SK-MEL-5 (cell line): ENCODE results near the gene ANKRD13C. TPM values are rescaled to one million over a fixed set of nuclear protein-coding genes. Genes with fewer than 3 reads are reported as not detected.
"Not testable (repeated sequence)": the region's sequence is repeated elsewhere in the genome, so short reads cannot be mapped to it uniquely, and the experiment has no call there.

ENCODE experiments used
- DNase-seq: peaks from one replicate; pipeline ENCODE4 v3.0.0-alpha.2; 2016; ENCODE audit warnings: low read depth, low spot score
- in situ Hi-C: cut with HindIII; loops from 2 replicates; pipeline ENCODE4 v1.10.0; 2016; ENCODE audit warnings: low sequenced_read_pairs, high pct_unique_total_duplicates, low pct_unique_long_range_greater_than_20kb
- total RNA-seq: library from RNA; depleted of rRNA; stranded (reverse); fragments of >200 nt; shearing (Covaris generic); gene quantifications from 2 replicates; pipeline ENCODE4 v1.2.3, GENCODE V29; 2014

Gene ANKRD13C
- total RNA-seq, 1 experiment from 2014 or later: 18.0 TPM

DNA sequence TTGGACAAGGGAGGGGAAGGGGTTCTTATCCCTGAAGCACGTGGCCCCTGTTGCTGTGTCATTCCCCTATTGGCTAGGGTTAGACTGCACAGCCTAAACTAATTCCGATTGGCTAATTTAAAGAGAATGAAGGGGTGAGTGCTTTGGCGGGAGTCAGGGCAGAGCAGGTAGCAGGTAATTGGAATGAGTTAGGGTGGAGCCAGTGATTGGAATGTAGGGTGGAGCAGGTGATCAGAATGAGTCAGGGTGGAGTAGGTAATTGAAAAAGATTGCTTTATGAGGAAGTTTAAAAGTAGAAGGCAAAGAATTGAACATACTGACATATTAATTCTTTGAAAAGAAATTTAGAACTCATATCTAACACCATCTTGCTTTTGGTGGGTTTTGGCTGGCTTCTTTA lies 12.5 kb upstream of the ANKRD13C start:
- DNase-seq, in situ Hi-C loops: not testable (repeated sequence)

DNA sequence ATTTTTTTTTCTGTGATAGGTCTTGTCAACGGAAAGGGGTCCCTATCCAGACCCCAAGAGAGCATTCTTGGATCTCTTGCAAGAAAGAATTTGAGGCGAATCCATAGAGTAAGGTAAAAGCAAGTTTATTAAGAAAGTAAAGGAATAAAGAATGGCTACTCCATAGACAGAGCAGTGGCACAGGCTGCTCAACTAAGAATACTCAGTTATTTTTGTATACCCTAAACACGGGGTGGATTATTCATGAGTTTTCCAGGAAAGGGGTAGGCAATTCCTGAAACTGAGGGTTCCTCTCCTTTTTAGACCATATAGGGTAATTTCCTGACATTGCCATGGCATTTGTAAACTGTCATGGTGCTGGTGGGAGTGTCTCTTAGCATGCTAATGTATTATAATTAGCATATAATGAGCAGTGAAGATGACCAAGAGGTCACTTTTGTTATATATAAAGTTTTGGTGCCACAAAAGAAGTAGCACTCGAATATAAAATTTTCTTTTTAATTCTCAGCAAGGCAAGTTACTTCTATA lies 12.0 kb upstream of the ANKRD13C start:
- in situ Hi-C loops, DNase-seq: not testable (repeated sequence)

DNA sequence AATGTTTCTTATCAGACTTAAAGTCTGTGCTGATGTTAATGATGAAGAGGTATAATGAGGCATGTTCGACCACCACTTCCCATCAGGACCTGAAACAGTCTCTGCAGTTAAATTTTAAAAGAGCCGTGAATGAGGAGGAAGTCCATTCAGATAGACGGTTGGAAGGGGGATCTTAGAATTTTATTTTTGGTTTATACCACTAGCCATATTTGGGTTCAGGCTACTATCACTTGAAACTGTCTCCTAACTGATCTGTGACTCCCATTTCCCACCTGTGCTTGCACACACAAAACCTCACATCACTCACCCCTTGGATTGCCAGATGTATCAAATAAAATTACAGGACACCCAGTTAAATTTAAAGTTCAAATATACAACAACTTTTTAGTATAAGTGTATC lies 9.9 kb upstream of the ANKRD13C start:
- in situ Hi-C loops: no loop called here
- no peak for DNase-seq

DNA sequence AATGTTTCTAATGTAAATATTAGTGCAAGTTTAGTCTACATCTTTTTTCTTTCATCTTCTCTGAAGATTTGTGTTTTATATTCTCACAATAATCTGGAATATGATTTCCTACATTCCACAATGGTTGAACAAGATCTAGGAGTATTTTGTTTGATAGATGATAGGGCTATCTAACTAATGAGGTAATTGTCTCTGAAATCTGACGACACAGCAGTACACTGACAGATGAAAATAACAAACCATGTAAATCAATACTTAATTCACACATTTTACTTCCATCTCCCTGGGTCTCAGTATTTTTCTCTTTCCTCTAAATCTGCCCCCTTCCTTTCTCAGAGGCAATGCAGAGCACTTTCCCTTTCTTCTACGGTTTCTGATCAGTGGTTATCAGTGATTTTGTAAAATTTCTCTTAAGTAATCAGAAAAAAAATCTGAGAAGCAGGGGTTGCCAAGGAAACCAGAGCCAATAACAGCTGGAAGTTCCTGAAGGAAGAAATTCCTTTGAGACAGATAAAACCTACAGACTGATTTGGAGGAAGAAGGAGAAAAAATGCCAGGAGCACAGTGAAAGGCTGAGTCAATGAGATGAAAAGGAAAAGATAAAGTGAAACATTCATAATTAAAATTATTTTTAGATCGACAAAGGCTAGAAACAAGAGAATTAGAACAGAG lies 7.3 kb upstream of the ANKRD13C start:
- in situ Hi-C loops: no loop called here
- no peak for DNase-seq

DNA sequence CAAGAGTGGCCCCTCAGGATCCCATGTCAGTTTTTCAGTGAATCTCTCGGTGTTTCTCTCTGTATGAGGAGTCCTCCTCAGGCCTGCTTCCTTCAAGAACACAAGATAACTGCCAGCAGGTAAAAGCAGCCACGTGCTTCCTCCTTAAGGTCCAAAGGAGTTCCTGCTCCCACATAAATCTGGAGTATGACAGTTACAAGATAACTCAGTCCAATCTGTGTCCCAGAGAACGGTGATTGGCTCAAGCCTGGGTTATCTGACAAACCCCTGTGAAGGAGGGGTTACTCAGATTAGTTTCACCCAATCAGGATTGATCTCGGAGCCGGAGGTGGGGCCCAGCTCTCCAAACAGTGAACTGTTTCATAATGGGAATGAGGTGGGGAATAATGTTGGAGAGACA lies 5.8 kb upstream of the ANKRD13C start:
- peak; percentile 13 for DNase-seq

DNA sequence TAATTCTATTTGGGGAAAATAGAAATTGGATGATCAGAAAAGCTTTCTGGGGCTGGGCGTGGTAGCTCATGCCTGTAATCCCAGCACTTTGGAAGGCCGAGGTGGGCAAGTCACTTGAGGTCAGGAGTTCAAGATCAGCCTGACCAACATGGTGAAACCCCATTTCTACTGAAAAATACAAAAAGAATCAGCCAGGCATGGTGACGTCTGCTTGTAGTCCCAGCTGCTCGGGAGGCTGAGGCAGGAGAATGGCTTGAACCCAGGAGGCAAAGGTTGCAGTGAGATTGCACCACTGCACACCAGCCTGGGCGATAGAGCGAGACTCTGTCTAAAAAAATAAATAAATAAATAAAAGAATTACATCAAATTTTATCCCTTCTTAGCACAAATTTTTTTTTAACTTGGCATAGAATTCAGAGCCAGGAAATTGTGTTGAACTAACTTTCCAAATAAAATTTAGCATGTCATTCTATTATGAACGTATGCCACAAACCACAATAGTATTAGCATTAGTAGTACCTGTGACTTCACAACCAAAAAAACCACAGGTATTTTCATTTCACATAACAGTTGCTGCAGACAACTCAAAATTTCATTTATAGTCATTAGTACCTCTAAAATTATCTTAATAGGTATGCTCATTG lies 4.5 kb upstream of the ANKRD13C start:
- DNase-seq: no peak

More for the DNA sequence above, 5.8 kb upstream of the ANKRD13C start:
- in situ Hi-C loops: no loop called here

DNA sequence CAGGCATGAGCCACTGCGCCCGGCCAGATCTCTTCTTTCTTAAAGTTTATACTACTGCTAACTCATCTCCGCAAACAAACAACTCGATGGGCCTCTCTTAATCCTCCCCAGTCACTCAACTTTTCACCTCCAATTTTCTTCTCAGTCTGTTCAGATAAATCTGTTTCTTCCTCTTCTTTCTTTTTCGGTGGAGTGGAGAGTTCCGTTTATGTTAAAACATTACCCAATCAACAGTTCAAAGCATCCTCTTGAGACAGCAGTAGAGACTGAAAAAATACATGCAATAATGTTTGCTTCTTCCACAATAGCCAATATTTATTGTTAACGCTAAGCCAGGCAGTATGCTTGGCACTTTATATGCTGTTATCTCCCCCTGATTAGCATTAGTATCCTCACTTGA lies 1.4 kb upstream of the ANKRD13C start:
- in situ Hi-C loops: no loop called here

More for the DNA sequence above, 4.5 kb upstream of the ANKRD13C start:
- in situ Hi-C loops: no loop called here

DNA sequence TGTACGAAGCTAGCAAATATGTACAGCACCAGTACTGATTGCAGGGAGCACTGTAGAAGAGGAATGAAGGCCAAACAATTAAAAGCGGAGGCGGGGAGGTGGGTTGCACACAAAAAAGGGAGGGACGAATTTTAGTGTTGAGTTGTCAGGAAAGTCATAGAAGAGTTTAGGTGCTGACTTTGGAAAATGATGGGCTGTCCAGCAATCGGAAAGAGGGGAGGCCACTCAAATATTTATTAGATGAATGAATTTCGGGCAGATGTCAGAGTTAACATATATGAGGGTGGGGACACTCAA lies 537 bp upstream of the ANKRD13C start:
- no peak for DNase-seq
- in situ Hi-C loops: no loop called here

More for the DNA sequence above, 1.4 kb upstream of the ANKRD13C start:
- DNase-seq: no peak

DNA sequence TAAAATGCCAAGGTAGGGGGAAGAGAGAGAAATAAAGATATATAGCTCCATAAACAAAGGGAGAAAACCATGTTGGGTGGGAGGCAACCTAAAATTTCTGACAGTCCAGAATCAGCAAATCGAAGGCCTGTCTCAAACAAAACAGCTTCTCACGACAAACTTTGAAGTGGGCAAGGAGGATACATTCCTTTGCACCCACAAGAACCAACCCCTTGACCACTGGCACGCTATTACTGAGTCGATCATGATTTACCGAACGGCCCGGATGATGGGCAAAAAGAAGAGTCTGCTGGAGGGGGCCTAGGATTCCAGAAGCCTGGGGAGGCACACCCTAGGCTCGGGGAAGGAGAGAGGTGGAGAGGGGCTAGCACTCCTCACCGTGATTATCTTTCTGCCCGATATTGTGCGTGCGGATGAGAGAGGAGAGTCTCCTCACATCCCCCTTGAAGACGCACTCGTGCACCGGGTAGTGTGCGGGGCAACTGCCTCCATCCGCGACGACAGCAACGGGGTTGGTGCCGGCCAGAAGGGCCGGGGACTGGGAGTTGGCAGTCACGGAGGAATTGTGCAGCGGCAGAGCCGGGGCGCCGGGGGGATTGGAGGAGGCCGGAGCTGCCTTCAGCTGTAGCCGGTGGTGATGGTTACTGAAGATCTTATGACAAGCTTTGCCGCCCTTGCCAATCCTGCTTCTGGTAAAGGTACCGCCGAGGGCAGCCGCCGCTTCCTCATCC lies 756 bp downstream of the ANKRD13C start:
- DNase-seq: peak; percentile 46
- in situ Hi-C loops: no loop called here

DNA sequence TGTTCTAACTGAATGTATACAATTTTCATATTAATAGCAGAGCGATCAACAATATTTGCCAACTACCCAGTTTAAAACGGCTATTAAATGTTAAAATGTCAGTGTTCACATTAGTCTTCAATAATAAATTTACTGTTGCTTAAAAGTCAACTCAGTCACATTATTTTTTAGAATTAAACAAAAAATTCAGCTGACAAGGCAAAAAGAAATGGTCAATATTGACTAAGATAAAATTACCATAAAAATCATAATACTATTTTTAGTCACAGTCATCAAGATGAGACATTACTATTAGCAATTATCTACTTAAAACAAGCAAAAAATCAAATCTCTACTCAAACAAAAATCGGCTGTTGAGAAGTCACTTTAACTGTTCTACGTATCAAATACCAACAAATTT lies 1.5 kb downstream of the ANKRD13C start:
- in situ Hi-C loops: no loop called here
- DNase-seq: no peak

DNA sequence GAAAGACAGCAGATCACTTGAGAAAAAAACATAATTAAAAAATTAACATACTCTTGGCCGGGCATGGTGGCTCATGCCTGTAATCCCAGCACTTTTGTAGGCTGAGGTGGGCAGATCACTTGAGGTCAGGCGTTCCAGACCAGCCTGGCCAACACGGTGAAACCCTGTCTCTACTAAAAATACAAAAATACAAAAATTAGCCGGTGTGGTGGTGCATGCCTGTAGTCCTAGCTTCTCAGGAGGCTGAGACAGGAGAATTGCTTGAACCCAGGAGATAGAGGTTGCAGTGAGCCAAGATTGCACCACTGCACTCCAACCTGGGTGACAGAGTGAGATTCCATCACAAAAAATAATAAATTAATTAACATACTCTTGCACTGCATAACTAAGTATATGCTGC lies 4.7 kb downstream of the ANKRD13C start:
- DNase-seq, in situ Hi-C loops: not testable (repeated sequence)

DNA sequence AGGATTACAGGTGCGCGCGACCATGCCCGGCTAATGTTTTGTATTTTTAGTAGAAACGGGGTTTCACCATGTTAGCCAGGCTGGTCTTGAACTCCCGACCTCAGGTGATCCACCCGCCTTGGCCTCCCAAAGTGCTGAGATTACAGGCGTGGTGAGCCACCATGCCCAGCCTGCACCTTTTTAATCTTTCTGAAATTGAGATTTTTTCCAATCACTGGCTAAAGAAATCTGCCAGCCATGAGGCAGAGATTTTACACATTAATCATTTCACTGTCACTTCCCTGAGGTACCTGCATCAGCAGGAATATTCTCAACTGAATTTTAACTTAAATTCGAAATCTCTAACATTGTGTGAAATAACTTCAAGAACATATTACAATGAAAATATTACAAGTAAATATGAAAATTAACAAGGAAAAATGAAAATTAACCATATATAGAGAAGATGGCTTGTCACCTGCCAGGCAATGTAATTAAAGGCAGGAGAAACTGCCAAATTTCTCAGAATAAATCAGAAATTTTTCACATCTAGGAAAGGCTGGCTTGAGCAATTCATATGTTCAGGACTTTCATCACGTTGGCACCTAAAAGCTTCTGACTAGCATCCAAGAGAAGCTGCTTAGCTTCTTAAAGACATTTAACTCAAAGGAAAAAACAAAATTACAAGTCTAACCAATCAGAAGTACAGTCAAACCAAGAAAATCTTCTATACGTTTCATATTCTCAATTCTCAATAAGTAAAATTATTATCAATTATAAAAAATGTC lies 5.9 kb downstream of the ANKRD13C start:
- no peak for DNase-seq
- in situ Hi-C loops: no loop called here

DNA sequence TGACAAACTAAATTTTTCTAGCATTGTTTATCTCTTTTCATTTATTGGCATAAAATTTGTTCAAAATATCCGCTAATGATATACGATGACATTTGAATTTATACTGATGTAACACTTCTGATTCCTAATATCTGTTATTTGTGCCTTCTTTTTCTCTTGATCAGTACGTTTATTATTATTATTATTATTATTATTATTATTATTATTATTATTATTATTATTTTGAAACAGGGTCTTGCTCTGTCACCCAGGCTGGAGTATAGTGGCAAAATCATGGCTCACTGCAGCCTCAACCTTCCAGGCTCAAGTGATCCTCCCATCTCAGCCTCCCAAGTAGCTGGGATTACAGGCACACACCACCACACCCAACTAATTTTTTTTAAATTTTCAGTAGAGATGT lies 14.9 kb downstream of the ANKRD13C start:
- DNase-seq, in situ Hi-C loops: not testable (repeated sequence)

DNA sequence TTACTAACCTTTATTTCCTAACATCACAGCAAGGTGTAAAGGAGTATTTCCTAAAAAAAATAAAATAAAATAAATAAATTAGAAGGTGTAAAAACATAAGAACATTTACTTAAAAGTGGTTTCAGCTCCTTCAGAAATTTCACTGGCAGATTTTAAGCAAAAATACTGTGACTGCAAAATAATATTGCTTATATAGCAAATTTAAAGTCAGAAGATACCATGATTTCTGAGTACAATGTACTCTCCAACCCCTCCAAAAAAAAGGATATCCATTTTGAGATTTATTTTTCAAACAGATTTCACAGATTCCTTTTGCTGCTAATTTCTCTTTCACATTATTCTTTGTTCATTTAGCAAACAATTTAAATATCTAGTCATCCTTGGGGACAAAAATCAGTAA lies 18.5 kb downstream of the ANKRD13C start:
- DNase-seq: no peak

DNA sequence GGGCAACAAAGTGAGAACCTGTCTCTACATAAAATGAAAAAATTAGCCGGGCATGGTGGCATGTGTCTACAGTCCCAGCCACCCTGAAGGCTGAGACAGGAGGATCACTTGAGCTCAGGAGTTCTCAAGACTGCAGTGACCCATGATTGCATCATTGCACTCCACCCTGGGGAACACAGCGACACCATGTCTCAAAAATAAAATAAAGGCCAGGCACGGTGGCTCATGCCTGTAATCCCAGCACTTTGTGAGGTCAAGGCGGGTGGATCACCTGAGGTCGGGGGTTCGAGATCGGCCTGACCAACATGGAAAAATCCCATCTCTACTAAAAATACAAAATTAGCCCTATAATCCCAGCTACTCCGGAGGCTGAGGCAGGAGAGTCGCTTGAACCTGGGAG lies 20.1 kb downstream of the ANKRD13C start:
- no peak for DNase-seq
- in situ Hi-C loops: no loop called here

More for the DNA sequence above, 18.5 kb downstream of the ANKRD13C start:
- in situ Hi-C loops: no loop called here

DNA sequence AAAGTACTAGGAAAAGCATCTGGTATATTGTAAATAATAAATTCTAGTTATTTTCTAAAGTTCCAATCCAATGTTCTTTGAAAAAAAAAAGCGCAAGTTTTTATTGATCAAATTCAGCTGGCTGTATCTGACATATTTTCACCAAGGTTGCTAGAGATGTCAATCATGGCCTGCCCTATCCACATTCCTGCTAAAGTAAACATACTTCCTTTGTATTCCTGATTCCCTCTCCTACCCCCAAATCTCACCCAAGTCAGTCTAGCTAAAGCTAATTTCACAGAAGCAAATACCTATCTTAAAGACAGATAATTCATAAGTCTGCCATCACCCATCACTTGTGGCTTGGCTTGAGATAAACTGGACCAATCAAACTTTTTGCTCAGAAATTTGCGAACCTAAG lies 21.3 kb downstream of the ANKRD13C start:
- no peak for DNase-seq
- in situ Hi-C loops: no loop called here

DNA sequence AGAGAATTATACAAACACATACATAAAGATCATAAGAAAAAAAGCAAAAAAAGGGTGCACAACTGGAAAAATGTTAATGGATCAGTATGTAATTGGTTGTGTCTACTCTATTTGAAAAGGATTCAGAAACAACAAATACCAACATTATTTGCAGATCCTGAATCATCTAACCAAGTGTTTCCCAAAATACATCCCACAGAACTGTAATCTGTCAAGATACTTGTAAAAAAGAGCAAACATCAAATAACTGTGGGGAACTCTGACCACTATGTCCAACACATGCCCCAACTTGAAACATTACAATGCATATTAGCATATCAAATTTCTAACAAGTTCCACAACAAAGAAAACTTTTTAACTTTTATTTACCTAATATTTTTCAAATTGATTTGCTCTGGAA lies 22.6 kb downstream of the ANKRD13C start:
- in situ Hi-C loops: no loop called here
- DNase-seq: no peak
